ENCODE measurements around the gene NR2F6. TPM values are rescaled to one million over a fixed set of nuclear protein-coding genes. Genes with fewer than 3 reads are reported as not detected.

The NR2F6 gene
- polyA plus RNA-seq, 1 donor (not counting 4 experiments of a cell fraction or from before 2014, with no cell fraction given) = 12.3 TPM

DNA sequence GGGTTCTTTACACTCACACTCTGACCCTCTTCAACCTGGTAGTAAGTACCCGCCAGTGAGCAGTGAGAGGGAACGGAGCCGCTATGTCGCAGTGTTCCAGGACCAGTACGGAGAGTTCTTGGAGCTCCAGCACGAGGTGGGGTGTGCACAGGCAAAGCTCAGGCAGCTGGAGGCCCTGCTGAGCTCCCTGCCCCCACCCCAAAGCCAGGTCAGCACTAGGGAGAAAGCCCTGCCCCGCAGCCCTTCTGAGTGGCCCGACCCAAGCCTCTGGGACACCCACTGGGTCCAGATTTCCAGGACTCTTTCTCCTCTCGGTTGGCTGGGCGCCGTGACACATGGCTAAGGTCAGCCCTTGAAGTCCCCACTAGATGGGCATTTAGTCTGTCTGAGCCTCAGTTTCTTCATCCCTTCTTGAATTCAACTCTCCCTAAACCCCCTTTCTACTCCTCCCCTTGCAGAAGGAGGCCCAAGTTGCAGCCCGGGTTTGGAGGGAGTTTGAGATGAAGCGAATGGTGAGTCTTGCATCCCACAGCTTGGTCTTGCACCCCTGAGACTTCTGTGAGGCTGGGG, 17.8 kb downstream of the NR2F6 start:
- H2AFZ ChIP-seq (ENCODE audit: control insufficient read depth, low read length) = no peak overlapping the region
- H3K27me3 ChIP-seq (ENCODE audit: control insufficient read depth, extremely low read depth, insufficient read depth, low read length) = no peaks in the 10 kb centered on the region
- H4K20me1 ChIP-seq (ENCODE audit: control insufficient read depth, extremely low read depth, insufficient read depth, low read length) = no peaks in the 10 kb centered on the region
- peaks cover 12 to 13% of the 10 kb centered on the region in 2 experiments for H3K36me3 ChIP-seq (ENCODE audit: control insufficient read depth in 2 of 2, extremely low read depth in 1 of 2, insufficient read depth in 2 of 2, low read length in 2 of 2)
- no peak overlapping the region for H3K9ac ChIP-seq (ENCODE audit: control insufficient read depth, extremely low read depth, insufficient read depth, low read length)
- no peaks in the 10 kb centered on the region for H3K9me3 ChIP-seq (ENCODE audit: control insufficient read depth, low read depth, low read length)
- dilution Hi-C loops (cut with MboI; ENCODE audit: extremely low pct_ligation_motif_present, low sequenced_read_pairs) = no loop called here
- H3K9me1 ChIP-seq (ENCODE audit: control insufficient read depth, extremely low read depth, insufficient read depth, low read length) = no peaks in the 10 kb centered on the region
- H3K4me2 ChIP-seq (ENCODE audit: control insufficient read depth, extremely low read depth, insufficient read depth, low read depth, low read length) = no peak overlapping the region
- no peak for DNase-seq (ENCODE audit: low read depth, low spot score)
- no peaks in the 10 kb centered on the region for H3K4me1 ChIP-seq (ENCODE audit: control insufficient read depth, extremely low read depth, insufficient read depth, low read length)
- TF ChIP-seq CTCF (optimal IDR thresholded peaks at IDR 0.05 in 1 of 3, IDR thresholded peaks at IDR 0.05 in 1 of 3, conservative IDR thresholded peaks at IDR 0.05 in 1 of 3; ENCODE audit: extremely low read depth in 1 of 3, insufficient read depth in 2 of 3, low read length in 3 of 3) (no peak), EZH2 (IDR thresholded peaks at IDR 0.05; ENCODE audit: low read length) (no peak)
- H3K4me3 ChIP-seq (ENCODE audit: control insufficient read depth in 2 of 3, extremely low read depth in 1 of 3, insufficient read depth in 2 of 3, low read depth in 1 of 3, low read length in 3 of 3) = no peak overlapping the region
- H3K27ac ChIP-seq (ENCODE audit: control insufficient read depth, insufficient read depth, low read length) = no peak overlapping the region
- H3K79me2 ChIP-seq (ENCODE audit: control insufficient read depth, insufficient read depth, low read length) = peaks cover 7% of the 10 kb centered on the region
- no peak for FAIRE-seq

DNA sequence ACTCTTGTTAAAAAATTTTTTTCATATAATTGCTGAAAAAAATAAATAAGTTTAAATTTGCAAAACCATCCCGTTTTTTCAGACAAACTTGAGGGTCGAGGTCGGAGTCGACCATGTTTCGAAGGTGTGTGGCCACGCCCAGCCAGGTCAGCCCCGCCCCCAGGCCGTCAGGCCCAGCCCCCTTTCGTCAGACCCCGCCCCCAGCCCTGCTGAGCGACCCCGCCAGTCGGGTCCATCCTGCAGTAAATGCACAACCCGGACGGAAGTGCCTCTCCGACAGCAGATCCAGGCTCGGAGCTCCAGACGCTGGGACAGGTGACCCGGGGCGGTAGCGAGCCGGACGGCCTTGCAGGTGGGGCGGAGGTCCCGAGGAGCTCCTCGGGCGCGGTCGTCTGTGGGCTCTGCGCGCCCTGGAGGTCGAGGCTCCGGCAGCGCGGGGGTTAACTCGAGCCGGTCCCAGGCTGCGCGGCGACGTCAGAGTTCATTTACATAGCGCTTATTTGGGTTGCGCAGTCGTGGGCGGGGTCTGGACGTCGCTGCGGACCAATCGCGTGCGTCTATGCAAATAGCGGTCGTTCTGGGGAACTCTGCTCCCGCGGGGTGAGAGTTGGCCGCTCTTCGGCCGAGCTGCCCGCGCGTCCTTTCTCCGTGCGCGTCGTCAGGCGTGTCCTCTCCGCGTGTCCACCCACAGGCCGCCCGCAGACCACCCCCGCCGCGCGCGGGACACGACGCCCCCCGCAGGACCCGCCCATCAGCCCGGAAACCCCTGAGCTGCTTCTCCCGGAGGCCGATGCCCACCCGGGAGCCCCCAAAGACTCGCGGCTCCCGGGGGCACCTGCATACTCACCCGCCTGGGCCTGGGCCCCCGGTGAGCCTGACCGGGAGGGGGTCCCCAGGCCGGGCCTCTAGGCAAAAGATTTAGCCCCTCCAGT, 19.5 kb downstream of the NR2F6 start, which contains the start of gene OCEL1:
Gene OCEL1 (plus strand): TSS at position 225 of the 932 bp plus-strand sequence. CDS start 22 bp downstream, at position 247.
- H4K20me1 ChIP-seq (ENCODE audit: control insufficient read depth, extremely low read depth, insufficient read depth, low read length) = no peaks in the 10 kb centered on the region
- H3K4me3 ChIP-seq (ENCODE audit: control insufficient read depth in 2 of 3, extremely low read depth in 1 of 3, insufficient read depth in 2 of 3, low read depth in 1 of 3, low read length in 3 of 3) = peak within 1 kb of the TSS; percentile 62 to 81 (median 80)
- H3K27ac ChIP-seq (ENCODE audit: control insufficient read depth, insufficient read depth, low read length) = peak within 1 kb of the TSS; percentile 61
- no peaks in the 10 kb centered on the region for H3K27me3 ChIP-seq (ENCODE audit: control insufficient read depth, extremely low read depth, insufficient read depth, low read length)
- H3K4me1 ChIP-seq (ENCODE audit: control insufficient read depth, extremely low read depth, insufficient read depth, low read length) = no peaks in the 10 kb centered on the region
- no peaks in the 10 kb centered on the region for H3K9me1 ChIP-seq (ENCODE audit: control insufficient read depth, extremely low read depth, insufficient read depth, low read length)
- H2AFZ ChIP-seq (ENCODE audit: control insufficient read depth, low read length) = peak within 1 kb of the TSS; percentile 96
- dilution Hi-C loops (cut with MboI; ENCODE audit: extremely low pct_ligation_motif_present, low sequenced_read_pairs) = no loop called here
- H3K36me3 ChIP-seq (ENCODE audit: control insufficient read depth in 2 of 2, extremely low read depth in 1 of 2, insufficient read depth in 2 of 2, low read length in 2 of 2) = peaks cover 2 to 3% of the 10 kb centered on the region in 2 experiments
- H3K79me2 ChIP-seq (ENCODE audit: control insufficient read depth, insufficient read depth, low read length) = no peaks in the 10 kb centered on the region
- H3K9ac ChIP-seq (ENCODE audit: control insufficient read depth, extremely low read depth, insufficient read depth, low read length) = peak within 1 kb of the TSS; percentile 73
- TF ChIP-seq EZH2 (IDR thresholded peaks at IDR 0.05; ENCODE audit: low read length) (no peak), CTCF (optimal IDR thresholded peaks at IDR 0.05 in 1 of 3, IDR thresholded peaks at IDR 0.05 in 1 of 3, conservative IDR thresholded peaks at IDR 0.05 in 1 of 3; ENCODE audit: extremely low read depth in 1 of 3, insufficient read depth in 2 of 3, low read length in 3 of 3) (no peak)
- peak; percentile 64 for DNase-seq (ENCODE audit: low read depth, low spot score)
- H3K4me2 ChIP-seq (ENCODE audit: control insufficient read depth, extremely low read depth, insufficient read depth, low read depth, low read length) = peak within 1 kb of the TSS; percentile 77
- H3K9me3 ChIP-seq (ENCODE audit: control insufficient read depth, low read depth, low read length) = no peaks in the 10 kb centered on the region
- FAIRE-seq = peak; percentile 67

Data from keratinocyte (primary cell).